Panc1 (cell line): ENCODE measurements around the gene SWAP70. TPM values are rescaled to one million over a fixed set of nuclear protein-coding genes. Genes with fewer than 3 reads are reported as not detected.

Experiments
- ATAC-seq: fragments of 200-7000 bp; cut with Tn5 transposase; 2 replicates; pipeline ENCODE4 v1.9.1; 2020; ENCODE audit warnings: mild to moderate bottlenecking, moderate library complexity
- BruUV-seq: library from RNA; stranded (reverse); fragments of 400-500 nt; replicated peaks from 2 replicates; lab custom pipeline; 2021; lab: Mats Ljungman, UMichigan
- CTCF ChIA-PET: fragments of 300-600 bp; sonication (Branson Sonifier 250); formaldehyde crosslinking; loops from one replicate; lab custom pipeline; 2022; ENCODE audit warnings: antibody characterized with exemption; lab: Charles Lee
- POLR2A ChIA-PET: fragments of 300-600 bp; sonication (Branson Sonifier 250); formaldehyde crosslinking; loops from one replicate; lab custom pipeline; 2022; ENCODE audit warnings: antibody characterized with exemption; lab: Charles Lee
- DNase-seq: peaks from one replicate; pipeline ENCODE4 v3.0.0-alpha.2; 2010; ENCODE audit warnings: low read depth, low spot score
- H3K27ac ChIP-seq: 2 replicates; pipeline ENCODE4 v1.5.1; 2011; ENCODE audit warnings: mild to moderate bottlenecking, low read length, inconsistent platforms
- H3K27me3 ChIP-seq: fragments of 200-500 bp; sonication (Bioruptor generic); 2 replicates; pipeline ENCODE4 v1.6.0; 2014; ENCODE audit warnings: low read length, inconsistent platforms; ENCODE audit not compliant: control insufficient read depth, insufficient read depth
- H3K36me3 ChIP-seq: fragments of 200-500 bp; sonication (Bioruptor generic); 2 replicates; pipeline ENCODE4 v1.5.1; 2014; ENCODE audit warnings: inconsistent platforms, mild to moderate bottlenecking, low read length, moderate library complexity; ENCODE audit not compliant: control insufficient read depth, insufficient read depth
- H3K4me1 ChIP-seq: 2 replicates; pipeline ENCODE4 v1.5.1; 2011; ENCODE audit warnings: inconsistent platforms, mild to moderate bottlenecking, low read length, moderate library complexity; ENCODE audit not compliant: control insufficient read depth, insufficient read depth
- H3K4me3 ChIP-seq, 2 experiments: 2 replicates each; pipeline ENCODE4 v1.5.1; 2011 to 2012; ENCODE audit warnings: low read depth in 2 of 2, low read length in 2 of 2, mild to moderate bottlenecking in 2 of 2, inconsistent platforms in 1 of 2, moderate library complexity in 1 of 2
- H3K9me3 ChIP-seq: fragments of 200-500 bp; sonication (Bioruptor generic); 2 replicates; pipeline ENCODE4 v1.5.1; 2014; ENCODE audit warnings: low read depth, mild to moderate bottlenecking, inconsistent platforms, low read length, moderate library complexity; ENCODE audit not compliant: control insufficient read depth, insufficient read depth
- CTCF ChIP-seq: fragments of 450-650 bp; IDR thresholded peaks from 2 replicates; pipeline ENCODE4 v1.5.1; 2017; ENCODE audit warnings: mild to moderate bottlenecking
- POLR2AphosphoS5 ChIP-seq: IDR thresholded peaks from 2 replicates; pipeline ENCODE4 v1.6.1; 2012; ENCODE audit warnings: mild to moderate bottlenecking, low read depth, low read length, moderate library complexity
- SIN3A ChIP-seq: IDR thresholded peaks from 2 replicates; pipeline ENCODE4 v1.6.1; 2012; ENCODE audit warnings: low read depth, mild to moderate bottlenecking, low read length, moderate library complexity, borderline replicate concordance; ENCODE audit not compliant: insufficient read depth
- TCF7L2 ChIP-seq: IDR thresholded peaks from 2 replicates; pipeline ENCODE4 v1.6.1; 2011; ENCODE audit warnings: mild to moderate bottlenecking, low read depth, low read length, inconsistent platforms
- in situ Hi-C: cut with HindIII; loops from 2 replicates; pipeline ENCODE4 v1.10.0; 2016; ENCODE audit warnings: low sequenced_read_pairs, low pct_unique_long_range_greater_than_20kb
- intact Hi-C: fragments of 100-400 bp; cut with micrococcal nuclease; formaldehyde crosslinking; loops from one replicate; pipeline ENCODE4 v1.10.0; 2022; ENCODE audit not compliant: unreplicated experiment
- total RNA-seq: library from RNA; stranded (reverse); gene quantifications from one replicate; pipeline ENCODE4 v1.2.1, GENCODE V29; 2021; ENCODE audit not compliant: unreplicated experiment
- TF ChIP-seq, protein P1 (sequence below), 2 experiments: IDR thresholded peaks; 2 replicates each; pipeline ENCODE4 v1.6.1; 2011 to 2012; ENCODE audit warnings: low read depth in 2 of 2, control low read depth in 1 of 2, low read length in 1 of 2, mild to moderate bottlenecking in 1 of 2, moderate library complexity in 1 of 2; ENCODE audit not compliant: insufficient read depth in 1 of 2

Gene SWAP70
- total RNA-seq, 1 experiment from 2014 or later = 96.0 TPM

GRCh38 chr11:9639985-9640384, 23.9 kb upstream of the SWAP70 start:
- H3K27me3 ChIP-seq = no peaks in the 10 kb centered on the region
- H3K36me3 ChIP-seq = no peaks in the 10 kb centered on the region
- no peak overlapping the region for H3K4me3 ChIP-seq
- no peak overlapping the region for H3K27ac ChIP-seq
- intact Hi-C loops (no loop called here), in situ Hi-C loops (no loop called here)
- DNase-seq = no peak
- TF ChIP-seq TCF7L2 = no peak
- TF ChIP-seq SIN3A = no peak
- TF ChIP-seq, protein P1, sequence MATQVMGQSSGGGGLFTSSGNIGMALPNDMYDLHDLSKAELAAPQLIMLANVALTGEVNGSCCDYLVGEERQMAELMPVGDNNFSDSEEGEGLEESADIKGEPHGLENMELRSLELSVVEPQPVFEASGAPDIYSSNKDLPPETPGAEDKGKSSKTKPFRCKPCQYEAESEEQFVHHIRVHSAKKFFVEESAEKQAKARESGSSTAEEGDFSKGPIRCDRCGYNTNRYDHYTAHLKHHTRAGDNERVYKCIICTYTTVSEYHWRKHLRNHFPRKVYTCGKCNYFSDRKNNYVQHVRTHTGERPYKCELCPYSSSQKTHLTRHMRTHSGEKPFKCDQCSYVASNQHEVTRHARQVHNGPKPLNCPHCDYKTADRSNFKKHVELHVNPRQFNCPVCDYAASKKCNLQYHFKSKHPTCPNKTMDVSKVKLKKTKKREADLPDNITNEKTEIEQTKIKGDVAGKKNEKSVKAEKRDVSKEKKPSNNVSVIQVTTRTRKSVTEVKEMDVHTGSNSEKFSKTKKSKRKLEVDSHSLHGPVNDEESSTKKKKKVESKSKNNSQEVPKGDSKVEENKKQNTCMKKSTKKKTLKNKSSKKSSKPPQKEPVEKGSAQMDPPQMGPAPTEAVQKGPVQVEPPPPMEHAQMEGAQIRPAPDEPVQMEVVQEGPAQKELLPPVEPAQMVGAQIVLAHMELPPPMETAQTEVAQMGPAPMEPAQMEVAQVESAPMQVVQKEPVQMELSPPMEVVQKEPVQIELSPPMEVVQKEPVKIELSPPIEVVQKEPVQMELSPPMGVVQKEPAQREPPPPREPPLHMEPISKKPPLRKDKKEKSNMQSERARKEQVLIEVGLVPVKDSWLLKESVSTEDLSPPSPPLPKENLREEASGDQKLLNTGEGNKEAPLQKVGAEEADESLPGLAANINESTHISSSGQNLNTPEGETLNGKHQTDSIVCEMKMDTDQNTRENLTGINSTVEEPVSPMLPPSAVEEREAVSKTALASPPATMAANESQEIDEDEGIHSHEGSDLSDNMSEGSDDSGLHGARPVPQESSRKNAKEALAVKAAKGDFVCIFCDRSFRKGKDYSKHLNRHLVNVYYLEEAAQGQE (IDR thresholded peaks at IDR 0.05; ENCODE audit: insufficient read depth in 1 of 2, low read depth in 2 of 2, low read length in 1 of 2) = no peak
- no peak for TF ChIP-seq CTCF
- no peak for TF ChIP-seq POLR2AphosphoS5
- ChIA-PET CTCF (no interaction called here), POLR2A (no interaction called here)
- H3K4me1 ChIP-seq = no peaks in the 10 kb centered on the region
- no TSS peak for BruUV-seq
- ATAC-seq = no peak
- no peaks in the 10 kb centered on the region for H3K9me3 ChIP-seq

DNA sequence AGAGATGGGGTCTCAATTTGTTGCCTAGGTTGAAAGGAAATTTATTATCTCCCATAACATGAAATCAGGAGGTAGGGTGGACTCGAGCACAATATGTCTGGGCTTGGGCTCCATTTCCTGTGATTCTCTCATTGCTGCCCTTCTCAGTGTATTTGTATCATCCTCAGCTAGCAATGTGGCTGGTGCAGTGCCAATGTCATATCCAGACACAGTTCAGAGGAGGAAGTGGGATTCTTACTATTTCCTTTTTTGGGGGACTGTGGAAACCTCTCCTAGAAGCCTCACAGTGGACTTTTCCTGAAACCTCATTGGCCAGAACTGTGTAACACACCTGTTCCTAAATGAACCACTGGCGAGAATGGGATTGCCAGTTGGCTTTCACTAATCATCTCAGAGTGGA, 21.0 kb upstream of the SWAP70 start:
- Histone ChIP-seq H3K9me3 (no peaks in the 10 kb centered on the region), H3K27ac (no peak overlapping the region), H3K36me3 (no peaks in the 10 kb centered on the region), H3K27me3 (no peaks in the 10 kb centered on the region), H3K4me1 (no peaks in the 10 kb centered on the region), H3K4me3 (no peak overlapping the region)
- in situ Hi-C loops (no loop called here), intact Hi-C loops (no loop called here)
- POLR2A ChIA-PET = interaction anchor here (0.5 kb wide), 1 partner anchor 10 kb away, joined by 5 read pairs; no protein-coding TSS in a partner anchor
- no TSS peak for BruUV-seq
- CTCF ChIA-PET = no interaction called here
- DNase-seq (no peak), ATAC-seq (no peak)
- TF ChIP-seq SIN3A (no peak), POLR2AphosphoS5 (no peak), TCF7L2 (no peak), CTCF (no peak)
- TF ChIP-seq, protein P1 (IDR thresholded peaks at IDR 0.05; ENCODE audit: insufficient read depth in 1 of 2, low read depth in 2 of 2, low read length in 1 of 2) = no peak
